ELF-1 (cell line): ENCODE measurements around the gene PSRC1.

Experiments
- DNase-seq: peaks from one replicate; pipeline ENCODE4 v3.0.0-alpha.2; 2016; ENCODE audit warnings: low read depth, low spot score

Gene PSRC1

DNA sequence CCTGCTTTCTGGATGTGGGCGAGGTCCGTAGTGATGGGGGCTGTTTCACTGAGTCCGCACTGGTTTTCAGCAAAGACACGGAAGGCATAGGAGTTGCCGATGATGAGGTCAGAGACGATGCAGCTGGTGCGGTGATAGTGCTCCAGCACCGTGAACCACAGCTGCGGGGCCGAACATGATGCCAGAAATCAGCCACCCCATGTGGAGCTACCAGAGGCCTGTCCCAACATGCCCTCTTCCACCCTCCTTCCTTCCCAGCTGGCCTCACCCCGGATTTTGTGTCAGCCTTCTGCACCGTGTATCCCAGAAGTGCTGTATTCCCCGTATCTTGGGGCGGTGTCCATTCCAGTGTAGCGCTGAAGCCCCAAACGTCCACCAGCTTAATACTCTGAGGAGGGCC lies 13.8 kb upstream of the PSRC1 start:
- no peak for DNase-seq

DNA sequence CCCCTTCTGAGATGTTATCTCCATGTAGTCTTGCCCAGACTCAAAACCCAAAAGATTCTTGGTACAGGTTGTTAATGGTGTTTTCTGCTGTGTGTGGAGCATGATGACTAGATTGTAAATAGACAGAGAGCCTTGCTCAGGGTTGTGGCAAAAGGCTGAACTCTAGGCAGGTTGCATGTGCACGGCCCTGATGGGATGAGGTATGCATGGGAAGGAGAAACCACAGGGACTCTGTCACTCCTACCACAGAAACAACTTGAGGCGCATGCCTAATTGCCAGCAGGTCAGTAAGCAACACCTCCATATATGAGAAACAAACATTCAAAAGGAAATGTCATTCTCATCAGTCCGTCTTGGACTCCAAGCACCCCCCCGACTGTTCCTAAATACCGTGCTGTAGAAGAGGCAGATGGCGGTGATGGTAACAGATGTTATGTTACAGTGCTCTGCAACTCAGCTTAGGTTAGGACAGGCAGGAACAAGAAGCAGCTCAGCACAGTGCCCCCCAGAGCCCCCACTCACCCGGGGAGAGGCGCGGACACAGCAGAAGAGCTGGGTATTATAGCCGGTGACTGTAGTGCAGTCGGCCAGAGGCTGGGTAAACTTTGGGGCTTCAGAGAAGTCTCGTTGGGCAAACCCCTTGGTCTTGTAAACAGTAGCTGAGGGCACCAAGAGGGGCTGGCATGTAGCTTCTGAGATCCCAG lies 12.9 kb upstream of the PSRC1 start:
- no peak for DNase-seq

DNA sequence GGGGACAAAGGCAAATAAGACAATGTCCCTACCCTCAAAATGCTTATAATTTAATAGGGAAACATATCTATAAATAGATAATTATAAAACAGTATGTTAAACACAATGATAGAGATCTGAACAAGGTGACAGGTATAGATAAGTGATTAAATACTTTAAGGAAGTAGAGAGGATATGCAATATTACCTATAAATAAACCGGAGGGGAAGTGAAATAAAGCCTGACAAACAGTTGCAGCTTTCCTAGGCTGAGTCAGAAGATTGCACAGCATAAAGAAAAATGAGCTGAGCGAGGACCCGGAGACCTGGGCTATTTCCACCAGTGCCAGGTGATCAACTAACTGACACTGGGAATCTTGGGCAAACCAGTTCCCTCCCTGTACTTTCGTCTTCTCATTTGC lies 11.5 kb upstream of the PSRC1 start:
- no peak for DNase-seq

DNA sequence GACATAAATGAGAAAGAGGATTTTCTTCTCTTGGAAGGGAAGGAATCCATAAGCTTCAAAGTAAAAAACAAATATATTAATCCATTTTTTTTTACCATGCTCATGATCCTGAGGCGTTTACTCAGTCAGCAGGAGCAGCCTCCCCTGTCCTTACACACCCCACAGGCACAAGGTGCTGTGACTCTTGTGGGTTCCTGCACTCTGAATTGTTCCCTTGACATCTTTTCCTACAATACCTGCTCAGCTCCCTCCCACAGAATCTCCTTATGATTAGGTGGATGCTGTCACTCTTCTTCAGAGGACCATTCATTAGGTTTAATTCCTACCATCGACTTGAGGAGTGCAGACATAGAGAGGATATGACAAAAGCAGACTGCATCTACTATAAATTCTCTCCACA lies 10.1 kb upstream of the PSRC1 start:
- DNase-seq, result no peak

DNA sequence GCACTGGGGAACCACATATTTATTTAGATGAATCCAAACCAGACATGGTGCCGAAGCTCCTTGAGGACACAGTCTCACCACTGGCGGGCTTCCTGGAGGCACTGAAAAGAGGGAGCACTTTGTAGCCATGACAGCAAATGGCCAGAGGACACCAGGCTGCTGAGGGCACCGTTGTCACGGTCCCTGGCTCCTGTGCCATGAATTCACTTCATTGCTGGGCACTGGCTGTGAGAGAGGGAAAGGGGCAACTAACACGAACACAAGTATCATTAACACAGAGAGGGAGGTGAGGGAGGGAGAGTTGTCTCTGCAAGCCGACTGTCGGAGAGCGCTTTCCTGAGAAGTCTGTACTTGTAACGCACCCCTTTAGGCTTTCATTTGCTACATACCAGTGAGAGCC lies 9.4 kb upstream of the PSRC1 start:
- no peak for DNase-seq

DNA sequence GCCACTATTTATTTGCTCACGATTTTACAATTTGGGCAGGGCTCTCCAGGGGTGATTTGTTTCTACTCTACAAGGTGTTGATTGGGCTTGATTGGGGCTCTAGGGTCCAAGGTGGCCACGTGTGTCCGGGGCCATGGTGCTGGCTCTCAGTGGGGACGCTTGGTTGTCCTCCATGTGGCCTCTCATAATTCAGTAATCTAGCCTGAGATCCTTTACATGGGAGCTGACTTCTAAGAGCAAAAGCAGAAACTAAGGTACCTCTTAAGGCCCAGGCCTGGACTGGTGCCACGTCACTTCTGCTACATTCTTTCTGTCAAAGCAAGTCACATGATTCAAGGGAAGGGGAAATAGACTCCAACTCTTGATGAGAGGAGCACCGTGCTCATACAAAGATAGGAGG lies 8.1 kb upstream of the PSRC1 start:
- no peak for DNase-seq

DNA sequence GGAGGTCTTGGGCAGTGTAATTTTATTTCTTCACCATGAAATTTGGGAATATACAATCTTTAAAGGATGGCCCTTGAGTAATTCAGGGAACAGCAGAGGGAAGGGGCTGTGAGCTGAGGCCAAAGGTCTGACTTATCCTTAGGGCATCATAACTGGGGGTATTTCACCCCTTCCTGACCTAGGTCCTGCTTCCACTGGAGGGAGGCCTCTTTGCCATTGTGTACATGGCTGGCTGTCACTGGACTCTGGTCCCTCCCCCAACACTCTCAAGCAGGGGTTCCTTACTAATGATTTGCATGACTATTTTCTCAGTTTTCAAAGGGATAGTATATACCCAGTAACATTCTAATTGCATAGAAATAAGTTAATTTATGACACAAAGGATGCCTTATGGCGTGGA lies 7.2 kb upstream of the PSRC1 start:
- DNase-seq, result no peak

DNA sequence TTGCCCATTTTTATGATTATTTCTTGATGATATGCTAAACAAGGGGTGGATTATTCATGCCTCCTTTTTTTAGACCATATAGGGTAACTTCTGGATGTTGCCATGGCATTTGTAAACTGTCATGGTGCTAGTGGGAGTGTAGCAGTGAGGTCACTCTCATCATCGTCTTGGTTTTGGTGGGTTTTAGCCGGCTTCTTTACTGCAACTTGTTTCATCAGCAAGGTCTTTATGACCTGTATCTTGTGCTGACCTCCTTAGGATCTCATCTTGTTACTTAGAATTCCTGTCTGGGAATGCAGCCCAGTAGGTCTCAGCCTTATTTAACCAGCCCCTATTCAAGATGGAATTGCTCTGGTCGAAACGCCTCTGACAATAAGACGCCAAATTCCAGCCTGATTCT lies 3.8 kb upstream of the PSRC1 start:
- DNase-seq, result peak; percentile 39

DNA sequence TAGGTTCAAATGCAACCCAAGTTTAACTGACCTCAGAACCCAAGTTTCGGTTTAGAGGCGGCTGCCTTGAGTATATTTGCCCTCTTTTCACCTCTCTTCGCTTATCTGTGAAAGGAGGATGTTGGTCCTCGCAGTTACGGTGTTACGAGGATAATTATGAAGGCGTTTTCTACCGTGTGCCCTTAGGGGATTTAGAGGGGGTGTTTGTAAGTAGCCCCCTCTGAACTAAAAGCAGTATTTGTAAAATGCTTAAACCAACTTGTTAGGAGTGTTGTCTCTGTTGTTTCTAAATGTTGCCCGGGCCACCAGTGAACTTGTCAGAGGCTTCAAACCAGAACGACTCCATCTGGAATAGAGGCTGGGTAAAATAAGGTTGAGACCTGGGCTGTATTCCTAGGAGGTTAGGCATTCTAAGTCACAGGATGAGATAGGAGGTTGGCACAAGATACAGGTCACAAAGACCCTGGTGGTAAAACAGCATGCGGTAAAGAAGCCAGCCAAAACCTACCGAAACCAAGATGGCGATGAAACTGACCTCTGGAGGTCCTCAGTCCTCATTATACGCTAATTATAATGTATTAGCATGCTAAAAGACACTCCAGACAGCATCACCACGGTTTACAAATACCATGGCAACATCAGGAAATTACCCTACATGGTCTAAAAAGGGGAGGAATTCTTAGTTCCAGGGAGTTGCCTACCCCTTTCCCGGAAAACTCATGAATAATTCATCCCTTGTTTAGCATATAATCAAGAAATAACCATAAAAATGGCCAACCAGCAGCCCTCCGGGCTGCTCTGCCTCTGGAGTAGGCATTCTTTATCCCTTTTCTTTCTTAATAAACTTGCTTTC lies 1.0 kb upstream of the PSRC1 start:
- peak; percentile 44 for DNase-seq

DNA sequence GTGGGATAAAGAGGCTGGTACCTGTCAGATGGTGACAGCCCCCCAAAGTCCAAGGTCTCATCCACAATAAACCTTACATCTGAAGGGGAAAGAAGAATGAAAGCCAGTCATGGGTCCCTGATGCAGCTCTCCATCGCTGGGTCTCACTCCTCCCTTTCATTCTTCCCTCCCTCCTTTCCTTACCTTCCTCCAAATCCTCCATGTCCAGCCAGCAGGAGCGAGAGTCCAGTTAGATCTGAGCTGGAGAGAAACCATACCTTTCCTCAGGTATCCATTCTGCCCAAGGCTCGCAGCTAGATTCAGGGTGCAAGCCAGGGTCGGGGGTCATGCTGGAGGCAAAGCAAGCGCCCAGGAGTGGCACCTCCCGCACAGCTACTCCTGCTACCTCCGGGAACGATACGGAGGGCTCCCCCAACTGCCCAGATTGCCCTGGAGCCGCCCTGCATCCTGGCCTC lies 421 bp downstream of the PSRC1 start:
- no peak for DNase-seq

DNA sequence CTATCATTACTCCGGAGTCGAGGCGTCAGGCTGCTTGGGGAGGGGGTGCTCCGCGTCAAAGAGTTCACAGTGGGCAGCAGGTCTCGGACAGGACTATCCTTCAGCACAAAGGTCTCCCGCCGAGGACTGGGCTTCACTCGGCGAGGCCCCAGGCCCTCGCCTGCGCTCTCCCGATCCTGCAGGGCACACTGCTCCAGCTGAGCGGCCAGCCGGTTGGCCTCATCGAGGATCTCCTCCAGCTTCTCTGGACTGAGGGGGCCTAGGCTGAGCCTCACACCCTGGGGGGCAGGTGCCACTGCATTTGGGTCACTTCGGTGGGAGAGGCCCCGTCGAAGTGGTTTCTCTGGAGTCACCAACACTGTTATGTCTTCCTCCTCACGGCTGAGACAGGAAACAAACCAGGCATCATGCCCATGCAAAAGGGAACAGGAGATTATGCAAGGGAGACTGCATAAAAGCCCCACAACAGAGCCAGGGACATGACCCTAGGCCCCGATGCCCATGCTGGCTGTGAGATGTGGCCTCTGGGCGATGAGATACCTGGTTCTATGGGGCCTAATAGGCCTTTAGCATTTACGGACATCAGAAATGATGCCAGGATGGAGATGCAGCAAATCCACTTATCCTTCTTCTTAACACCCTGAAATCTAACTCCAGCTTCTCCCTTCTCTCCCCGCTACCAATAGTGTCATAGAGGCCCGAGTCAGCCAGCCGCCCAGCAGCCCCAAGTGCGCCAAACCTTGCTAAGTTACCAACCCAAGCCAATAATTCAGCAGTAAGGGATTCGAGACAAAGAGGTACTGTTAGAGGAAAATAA lies 1.1 kb downstream of the PSRC1 start:
- DNase-seq, result peak; percentile 45

DNA sequence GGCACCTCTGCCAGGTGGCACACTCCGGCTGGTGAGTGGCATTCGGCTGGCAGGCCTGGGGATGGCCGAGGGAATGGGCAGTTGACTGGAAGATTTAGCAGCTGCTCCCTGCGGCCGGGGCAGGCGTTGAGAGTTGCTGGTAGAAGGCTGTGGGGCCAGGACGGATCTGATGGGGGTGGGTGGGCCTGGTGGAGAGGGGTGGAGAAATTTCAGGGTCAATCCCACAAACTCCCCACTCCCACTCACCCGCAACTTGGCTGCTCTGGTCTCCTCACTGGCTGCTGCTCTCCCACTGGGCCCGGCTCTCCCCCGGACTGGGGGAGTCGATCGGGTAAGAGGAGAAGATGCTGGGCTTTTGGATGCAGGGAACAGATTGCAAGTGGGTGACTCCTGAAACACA lies 2.1 kb downstream of the PSRC1 start:
- DNase-seq, result no peak

DNA sequence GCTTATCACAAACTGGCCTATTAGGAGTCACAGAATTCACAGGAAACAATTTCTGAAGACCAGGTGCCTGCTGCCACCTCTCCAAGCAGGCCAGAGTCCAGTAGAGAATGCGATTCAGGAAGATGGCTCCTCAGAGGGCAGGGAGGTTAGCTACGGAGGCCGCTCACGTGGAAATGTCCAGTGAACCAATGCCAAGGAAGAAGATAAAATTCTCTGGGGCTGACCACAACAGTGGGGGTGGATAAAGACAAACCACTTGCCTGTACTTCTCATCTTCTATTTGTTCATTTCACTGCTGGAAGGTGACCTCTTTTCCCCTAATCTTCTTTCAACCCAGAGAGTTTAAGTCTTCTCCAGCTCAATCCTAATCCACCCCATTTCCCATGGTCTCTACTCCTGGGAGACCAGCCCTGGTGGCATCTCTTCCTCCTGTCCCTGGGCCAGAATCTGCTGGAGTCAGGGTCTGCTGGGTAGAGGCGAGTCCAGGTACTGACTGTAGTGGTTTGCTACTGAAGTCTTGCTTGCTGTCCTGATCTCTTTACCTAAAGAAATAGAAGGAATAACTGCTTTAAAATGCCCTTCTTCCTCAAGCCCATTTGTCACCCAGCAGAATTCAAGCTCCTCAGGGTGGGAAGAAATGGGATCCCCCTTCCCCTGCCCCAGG lies 3.2 kb downstream of the PSRC1 start:
- no peak for DNase-seq

DNA sequence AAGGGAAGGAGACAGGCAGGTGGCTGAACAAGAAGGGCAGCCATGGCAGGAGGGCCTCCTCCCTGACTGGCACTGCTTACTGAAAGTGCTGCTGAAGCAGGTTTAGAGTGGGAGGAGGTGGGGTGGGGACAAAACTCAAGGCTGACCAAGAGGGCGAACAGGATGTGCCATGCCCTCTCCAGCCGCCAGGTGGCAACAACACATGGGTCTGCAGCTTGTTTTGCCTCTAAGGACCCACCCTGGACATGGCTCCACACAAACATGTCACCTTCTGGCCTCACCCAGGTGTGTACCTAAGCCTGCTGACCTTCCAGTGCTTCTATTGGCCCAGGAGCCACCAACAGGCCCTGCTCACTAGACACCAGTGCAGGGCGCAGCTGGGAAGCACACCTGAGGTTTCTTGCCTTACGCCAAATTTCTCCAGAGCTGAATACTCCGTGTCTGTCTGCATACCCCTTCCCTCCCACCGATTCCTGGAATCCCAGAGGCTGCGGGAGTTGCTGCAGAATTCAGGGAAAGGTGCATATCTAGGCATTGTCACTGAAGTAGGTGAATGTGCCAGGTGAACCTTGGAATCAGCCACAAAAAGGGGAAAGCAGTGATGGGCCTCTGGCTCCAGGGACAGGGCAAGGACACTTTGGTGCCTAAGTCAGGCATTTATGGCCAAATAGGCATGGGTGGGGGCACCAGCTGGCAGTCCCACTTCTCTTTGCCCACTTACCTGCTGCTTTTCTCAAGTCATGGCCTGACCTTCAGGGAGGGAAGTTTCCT lies 5.3 kb downstream of the PSRC1 start:
- DNase-seq, result peak; percentile 95

DNA sequence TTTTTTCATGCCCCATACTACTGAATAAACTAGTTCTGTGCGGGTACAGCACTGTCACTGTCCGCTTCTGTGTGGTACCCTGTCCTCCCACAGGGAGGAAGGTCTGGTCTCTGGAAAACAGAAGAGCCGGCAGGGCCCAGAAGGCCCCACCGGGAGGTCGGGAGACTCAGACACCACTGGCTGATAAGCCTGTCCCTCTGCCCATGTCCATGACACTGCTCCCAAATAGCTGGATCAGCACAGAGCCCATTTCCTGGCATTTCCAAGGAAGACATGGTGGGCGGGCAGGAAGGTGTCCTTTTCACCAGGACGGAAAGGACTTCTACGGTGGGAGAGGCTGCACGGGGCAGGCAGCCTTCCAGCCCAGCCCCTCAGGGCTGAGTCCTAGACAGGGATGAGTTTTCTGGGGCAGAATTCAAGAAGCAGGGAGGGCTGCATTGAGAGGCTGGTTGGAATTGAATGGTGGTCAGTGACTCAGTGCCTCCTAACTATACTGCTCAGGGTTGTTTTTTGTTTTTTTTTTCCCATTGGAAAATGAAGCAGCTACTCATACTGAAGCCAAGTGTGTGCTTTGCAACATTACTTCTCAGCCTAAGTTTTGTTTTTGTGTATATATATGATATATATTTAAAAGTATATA lies 7.1 kb downstream of the PSRC1 start:
- peak; percentile 80 for DNase-seq

DNA sequence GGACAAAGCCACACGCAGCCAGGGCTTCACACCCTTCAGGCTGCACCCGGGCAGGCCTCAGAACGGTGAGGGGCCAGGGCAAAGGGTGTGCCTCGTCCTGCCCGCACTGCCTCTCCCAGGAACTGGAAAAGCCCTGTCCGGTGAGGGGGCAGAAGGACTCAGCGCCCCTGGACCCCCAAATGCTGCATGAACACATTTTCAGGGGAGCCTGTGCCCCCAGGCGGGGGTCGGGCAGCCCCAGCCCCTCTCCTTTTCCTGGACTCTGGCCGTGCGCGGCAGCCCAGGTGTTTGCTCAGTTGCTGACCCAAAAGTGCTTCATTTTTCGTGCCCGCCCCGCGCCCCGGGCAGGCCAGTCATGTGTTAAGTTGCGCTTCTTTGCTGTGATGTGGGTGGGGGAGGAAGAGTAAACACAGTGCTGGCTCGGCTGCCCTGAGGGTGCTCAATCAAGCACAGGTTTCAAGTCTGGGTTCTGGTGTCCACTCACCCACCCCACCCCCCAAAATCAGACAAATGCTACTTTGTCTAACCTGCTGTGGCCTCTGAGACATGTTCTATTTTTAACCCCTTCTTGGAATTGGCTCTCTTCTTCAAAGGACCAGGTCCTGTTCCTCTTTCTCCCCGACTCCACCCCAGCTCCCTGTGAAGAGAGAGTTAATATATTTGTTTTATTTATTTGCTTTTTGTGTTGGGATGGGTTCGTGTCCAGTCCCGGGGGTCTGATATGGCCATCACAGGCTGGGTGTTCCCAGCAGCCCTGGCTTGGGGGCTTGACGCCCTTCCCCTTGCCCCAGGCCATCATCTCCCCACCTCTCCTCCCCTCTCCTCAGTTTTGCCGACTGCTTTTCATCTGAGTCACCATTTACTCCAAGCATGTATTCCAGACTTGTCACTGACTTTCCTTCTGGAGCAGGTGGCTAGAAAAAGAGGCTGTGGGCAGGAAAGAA lies 8.1 kb downstream of the PSRC1 start:
- peak; percentile 93 for DNase-seq

DNA sequence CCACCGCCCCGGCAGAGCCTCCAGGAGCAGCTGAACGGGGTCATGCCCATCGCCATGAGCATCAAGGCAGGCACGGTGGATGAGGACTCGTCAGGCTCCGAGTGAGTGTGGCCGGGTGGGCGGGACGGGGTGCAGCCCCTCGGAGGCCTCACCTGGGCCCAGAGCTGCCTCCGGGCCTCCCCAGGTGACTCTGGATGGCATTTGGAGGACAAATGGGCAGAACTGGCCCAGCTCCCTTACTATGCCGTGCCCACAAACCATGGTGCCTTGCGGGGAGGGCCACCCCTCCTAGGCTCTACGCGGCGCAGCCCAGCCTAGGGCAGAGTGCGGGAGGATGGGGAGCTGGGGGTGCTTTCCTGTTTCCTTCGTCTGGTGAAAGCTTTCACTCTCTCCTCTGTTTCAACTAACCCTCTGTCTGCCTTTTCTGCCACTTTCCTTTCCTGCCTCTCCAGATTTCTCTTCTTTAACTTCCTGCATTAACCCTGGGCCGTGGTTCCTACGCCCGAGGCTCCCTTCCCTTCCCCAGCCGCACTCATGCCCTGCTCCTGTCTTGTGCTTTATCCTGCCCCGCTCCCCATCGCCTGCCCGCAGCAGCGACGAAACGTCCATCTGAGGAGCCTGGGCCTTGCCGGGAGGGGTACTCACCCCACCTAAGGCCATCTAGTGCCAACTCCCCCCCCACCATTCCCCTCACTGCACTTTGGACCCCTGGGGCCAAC lies 9.2 kb downstream of the PSRC1 start:
- DNase-seq, result peak; percentile 44

DNA sequence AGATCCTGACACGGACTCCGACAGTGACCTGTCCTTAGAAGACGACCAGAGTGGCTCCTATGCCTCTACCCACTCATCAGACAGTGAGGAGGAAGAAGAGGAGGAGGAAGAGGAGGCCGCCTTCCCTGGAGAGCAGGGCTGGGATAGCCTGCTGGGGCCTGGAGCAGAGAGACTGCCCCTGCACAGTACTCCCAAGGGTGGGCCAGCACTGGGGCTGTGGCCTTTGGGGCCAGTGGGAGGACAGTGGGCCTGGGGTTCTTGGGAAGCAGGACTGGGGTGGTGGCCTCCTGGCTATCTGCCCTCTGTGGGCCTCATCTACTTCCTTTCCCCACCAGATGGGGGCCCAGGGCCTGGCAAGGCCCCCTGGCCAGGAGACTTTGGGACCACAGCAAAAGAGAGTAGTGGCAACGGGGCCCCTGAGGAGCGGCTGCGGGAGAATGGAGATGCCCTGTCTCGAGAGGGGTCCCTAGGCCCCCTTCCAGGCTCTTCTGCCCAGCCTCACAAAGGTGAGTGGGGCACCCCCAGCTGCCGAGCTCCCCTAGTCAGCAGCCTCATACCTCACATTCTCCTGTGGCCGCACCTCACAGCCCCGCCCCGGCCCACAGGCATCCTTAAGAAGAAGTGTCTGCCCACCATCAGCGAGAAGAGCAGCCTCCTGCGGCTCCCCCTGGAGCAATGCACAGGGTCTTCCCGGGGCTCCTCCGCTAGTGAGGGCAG lies 10.0 kb downstream of the PSRC1 start:
- peak; percentile 32 for DNase-seq
